CD4-positive, alpha-beta T cell treated with Interleukin-4 for 4 hours (primary cell): ENCODE measurements around the gene KDM4B.
A peak's percentile ranks its signal among the peaks of the same experiment; 100 is the strongest.

Experiments used
- DNase-seq: peaks from one replicate; pipeline ENCODE4 v3.0.0-alpha.2; 2020

Gene KDM4B

GRCh38 chr19:5036698-5037563, 68.0 kb downstream of the KDM4B start:
- no peak for DNase-seq

GRCh38 chr19:5037936-5038335, 69.0 kb downstream of the KDM4B start:
- DNase-seq: no peak

- DNase-seq: no peak
Observed at GRCh38 chr19:5038631-5039271, 69.8 kb downstream of the KDM4B start.

- DNase-seq: no peak
Observed at GRCh38 chr19:5039642-5040543, 71.0 kb downstream of the KDM4B start.

GRCh38 chr19:5040544-5041167, 71.7 kb downstream of the KDM4B start:
- no peak for DNase-seq

GRCh38 chr19:5041168-5041912, 72.4 kb downstream of the KDM4B start:
- DNase-seq: no peak

- DNase-seq: no peak
Observed at GRCh38 chr19:5041913-5042187, 72.9 kb downstream of the KDM4B start.

GRCh38 chr19:5042556-5042955, 73.6 kb downstream of the KDM4B start:
- no peak for DNase-seq

GRCh38 chr19:5045029-5045428, 76.1 kb downstream of the KDM4B start:
- DNase-seq: no peak

- no peak for DNase-seq
Observed at GRCh38 chr19:5045956-5046338, 77.0 kb downstream of the KDM4B start.

- DNase-seq: no peak
Observed at GRCh38 chr19:5046339-5047039, 77.6 kb downstream of the KDM4B start.

GRCh38 chr19:5047251-5047935, 78.5 kb downstream of the KDM4B start:
- no peak for DNase-seq

GRCh38 chr19:5048091-5048726, 79.3 kb downstream of the KDM4B start:
- peak; percentile 34 for DNase-seq

- DNase-seq: no peak
Observed at GRCh38 chr19:5048727-5049553, 80.0 kb downstream of the KDM4B start.

- DNase-seq: no peak
Observed at GRCh38 chr19:5049561-5049960, 80.6 kb downstream of the KDM4B start.

GRCh38 chr19:5050067-5050656, 81.2 kb downstream of the KDM4B start:
- no peak for DNase-seq

- DNase-seq: no peak
Observed at GRCh38 chr19:5050905-5051304, 82.0 kb downstream of the KDM4B start.

- no peak for DNase-seq
Observed at GRCh38 chr19:5051619-5052018, 82.7 kb downstream of the KDM4B start.

GRCh38 chr19:5052515-5052914, 83.6 kb downstream of the KDM4B start:
- DNase-seq: no peak
